GM19239 (cell line): ENCODE measurements around the gene ACBD7.

Experiments
- DNase-seq: peaks from one replicate; pipeline ENCODE4 v3.0.0; 2011; ENCODE audit warnings: low spot score; ENCODE audit not compliant: insufficient read length
- FAIRE-seq: peaks from 2 replicates; lab custom pipeline; 2011; peaks lifted over from hg19 to GRCh38; lab: Jason Lieb, UNC

The ACBD7 gene

GRCh38 chr10:15035385-15036301 lies 52.9 kb downstream of the ACBD7 start:
- no peak for DNase-seq
- FAIRE-seq = no peak

- DNase-seq = no peak
- no peak for FAIRE-seq
Observed at GRCh38 chr10:15027741-15028140, 60.8 kb downstream of the ACBD7 start.
